ENCODE data around the gene CCNF. TPM values are rescaled to one million over a fixed set of nuclear protein-coding genes. Genes with fewer than 3 reads are reported as not detected.

Gene CCNF
- total RNA-seq, 1 donor = 26.8 TPM

GRCh38 chr16:2420035-2420434, 9.2 kb upstream of the CCNF start:
- peak; percentile 27 for DNase-seq (ENCODE audit: low read depth)
- H3K4me3 ChIP-seq (ENCODE audit: low read depth, low read length) = no peak overlapping the region
- TF ChIP-seq, protein P1, sequence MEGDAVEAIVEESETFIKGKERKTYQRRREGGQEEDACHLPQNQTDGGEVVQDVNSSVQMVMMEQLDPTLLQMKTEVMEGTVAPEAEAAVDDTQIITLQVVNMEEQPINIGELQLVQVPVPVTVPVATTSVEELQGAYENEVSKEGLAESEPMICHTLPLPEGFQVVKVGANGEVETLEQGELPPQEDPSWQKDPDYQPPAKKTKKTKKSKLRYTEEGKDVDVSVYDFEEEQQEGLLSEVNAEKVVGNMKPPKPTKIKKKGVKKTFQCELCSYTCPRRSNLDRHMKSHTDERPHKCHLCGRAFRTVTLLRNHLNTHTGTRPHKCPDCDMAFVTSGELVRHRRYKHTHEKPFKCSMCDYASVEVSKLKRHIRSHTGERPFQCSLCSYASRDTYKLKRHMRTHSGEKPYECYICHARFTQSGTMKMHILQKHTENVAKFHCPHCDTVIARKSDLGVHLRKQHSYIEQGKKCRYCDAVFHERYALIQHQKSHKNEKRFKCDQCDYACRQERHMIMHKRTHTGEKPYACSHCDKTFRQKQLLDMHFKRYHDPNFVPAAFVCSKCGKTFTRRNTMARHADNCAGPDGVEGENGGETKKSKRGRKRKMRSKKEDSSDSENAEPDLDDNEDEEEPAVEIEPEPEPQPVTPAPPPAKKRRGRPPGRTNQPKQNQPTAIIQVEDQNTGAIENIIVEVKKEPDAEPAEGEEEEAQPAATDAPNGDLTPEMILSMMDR (IDR thresholded peaks at IDR 0.05; ENCODE audit: insufficient read depth, low read depth, low read length) = no peak

DNA sequence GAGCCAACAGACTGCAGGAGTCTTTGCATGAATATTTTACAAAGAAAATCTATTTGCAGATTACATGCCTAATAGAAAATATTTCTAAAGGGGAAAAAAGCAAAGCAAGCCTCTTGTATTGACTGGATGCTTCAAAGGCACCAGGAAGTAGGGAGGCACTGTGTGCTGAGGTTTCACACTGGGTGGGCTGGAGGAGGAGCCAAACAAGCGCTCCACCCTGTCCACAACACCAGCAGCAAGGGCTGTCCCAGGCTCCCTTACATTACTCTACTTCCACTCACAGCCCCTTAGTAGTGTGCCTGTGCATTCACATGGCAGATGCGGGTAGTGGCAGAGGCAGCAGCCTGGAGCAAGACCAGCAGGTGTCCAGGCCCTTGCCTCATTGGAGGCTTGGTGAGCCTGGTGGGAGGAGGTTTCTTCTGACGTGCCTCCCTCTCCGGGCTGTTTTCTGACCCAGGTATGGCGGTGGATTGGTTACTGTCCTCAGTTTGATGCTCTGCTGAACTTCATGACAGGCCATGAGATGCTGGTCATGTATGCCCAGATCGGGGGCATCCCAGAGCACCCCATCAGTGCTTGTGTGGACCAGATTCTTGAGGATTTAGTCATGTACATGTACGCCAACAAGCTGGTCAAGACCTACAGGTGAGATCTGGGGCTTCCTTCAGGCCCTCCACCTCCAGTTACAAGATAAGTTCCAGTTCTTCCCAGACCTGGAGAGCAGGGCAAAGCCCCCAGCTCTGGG, 7.0 kb upstream of the CCNF start:
- TF ChIP-seq, protein P1 (IDR thresholded peaks at IDR 0.05; ENCODE audit: insufficient read depth, low read depth, low read length) = no peak
- no peak for DNase-seq (ENCODE audit: low read depth)
- no peak overlapping the region for H3K4me3 ChIP-seq (ENCODE audit: low read depth, low read length)

DNA sequence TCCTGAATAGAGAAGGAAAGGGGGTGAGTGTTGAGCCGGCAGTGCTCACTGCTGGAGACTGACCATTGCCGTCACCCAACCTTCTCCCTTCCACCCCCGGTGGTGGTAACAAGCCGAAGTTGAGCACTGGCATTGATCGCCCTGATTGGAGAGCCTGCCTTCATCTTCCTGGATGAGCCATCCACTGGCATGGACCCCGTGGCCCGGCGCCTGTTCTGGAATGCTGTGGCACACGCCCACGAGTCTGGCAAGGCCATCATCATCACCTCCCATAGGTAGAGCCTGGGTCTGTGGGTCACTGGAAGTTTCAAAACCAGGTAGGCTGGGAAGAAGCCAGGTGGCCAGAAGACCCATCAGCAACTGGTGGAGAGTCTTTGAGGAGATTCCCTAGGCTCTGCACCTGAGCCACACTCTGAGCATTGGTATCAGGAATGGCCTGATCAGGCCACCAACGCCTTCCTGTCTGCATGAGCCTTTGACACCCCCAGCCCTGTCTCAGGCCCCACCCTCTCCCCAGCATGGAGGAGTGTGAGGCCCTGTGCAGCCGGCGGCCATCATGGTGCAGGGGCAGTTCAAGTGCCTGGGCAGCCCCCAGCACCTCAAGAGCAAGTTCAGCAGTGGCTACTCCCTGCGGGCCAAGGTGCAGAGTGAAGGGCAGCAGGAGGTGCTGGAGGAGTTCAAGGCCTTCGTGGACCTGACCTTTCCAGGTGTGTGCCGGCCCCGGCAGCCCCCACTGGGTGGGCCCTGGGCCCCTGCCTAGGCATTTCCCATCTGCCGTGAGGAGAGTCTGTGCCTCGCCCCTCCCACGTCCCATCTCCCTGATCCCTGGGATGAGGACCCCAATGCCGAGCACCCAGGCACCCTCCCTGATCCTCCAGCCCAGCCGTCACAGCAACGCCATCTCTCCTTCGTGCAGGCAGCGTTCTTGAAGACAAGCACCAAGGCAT, 4.9 kb upstream of the CCNF start:
- no peak for DNase-seq (ENCODE audit: low read depth)
- TF ChIP-seq, protein P1 (IDR thresholded peaks at IDR 0.05; ENCODE audit: insufficient read depth, low read depth, low read length) = no peak
- H3K4me3 ChIP-seq (ENCODE audit: low read depth, low read length) = no peak overlapping the region

DNA sequence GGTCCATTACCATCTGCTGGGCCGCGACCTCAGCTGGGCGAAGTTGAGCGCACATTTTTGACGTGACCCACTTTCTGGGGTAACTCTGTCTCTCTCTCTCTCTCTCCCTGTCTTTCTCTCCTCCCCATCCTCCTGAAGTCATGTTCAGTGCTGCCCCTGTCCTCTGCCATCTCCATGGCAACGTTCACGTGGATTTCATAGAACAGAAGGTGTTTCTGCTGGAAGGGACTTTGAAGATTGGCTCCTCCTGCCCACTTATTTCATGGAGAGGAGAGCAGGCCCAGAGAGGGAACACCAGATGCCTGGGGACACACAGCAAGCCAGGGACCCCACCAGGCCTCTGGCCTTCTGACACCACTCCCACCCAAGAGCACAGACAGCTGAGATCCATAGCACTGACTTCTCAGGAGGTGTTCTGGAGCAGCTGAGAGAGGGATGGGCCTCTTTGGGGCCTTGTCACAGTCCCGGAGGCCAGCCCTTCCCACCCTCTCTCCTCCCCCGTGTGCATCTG, 4.2 kb upstream of the CCNF start:
- DNase-seq (ENCODE audit: low read depth) = no peak
- H3K4me3 ChIP-seq (ENCODE audit: low read depth, low read length) = no peak overlapping the region
- TF ChIP-seq, protein P1 (IDR thresholded peaks at IDR 0.05; ENCODE audit: insufficient read depth, low read depth, low read length) = no peak

DNA sequence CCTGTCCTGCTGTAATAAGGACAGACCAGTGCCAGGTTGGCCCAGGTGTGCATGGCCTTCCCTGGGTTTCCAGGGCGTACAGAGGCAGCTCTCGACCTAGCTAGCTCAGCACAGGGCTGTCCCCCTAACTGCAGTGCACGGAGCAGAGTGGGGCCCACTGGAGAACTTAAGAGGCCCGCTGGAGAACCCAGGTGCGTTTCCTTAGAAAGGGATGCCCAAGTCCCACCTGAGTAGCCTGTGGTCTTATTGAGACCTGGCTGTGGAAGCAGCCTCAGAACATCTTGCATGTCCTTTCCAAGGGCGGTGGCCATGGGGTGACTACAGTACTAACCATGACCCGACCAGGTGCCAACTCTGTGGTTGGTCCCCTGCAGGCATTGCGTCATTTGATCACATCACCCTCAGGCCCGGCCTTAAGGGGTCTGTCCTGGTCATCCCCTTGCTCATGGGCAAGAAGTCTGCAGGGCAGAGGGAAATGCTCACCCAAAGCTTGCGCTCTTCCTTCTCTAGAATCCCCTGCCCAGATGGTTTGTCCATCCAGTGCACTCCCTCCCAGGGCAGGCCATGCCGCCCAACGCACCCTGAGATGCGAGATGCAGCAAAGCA, 3.3 kb upstream of the CCNF start:
- TF ChIP-seq, protein P1 (IDR thresholded peaks at IDR 0.05; ENCODE audit: insufficient read depth, low read depth, low read length) = no peak
- DNase-seq (ENCODE audit: low read depth) = no peak
- H3K4me3 ChIP-seq (ENCODE audit: low read depth, low read length) = no peak overlapping the region

DNA sequence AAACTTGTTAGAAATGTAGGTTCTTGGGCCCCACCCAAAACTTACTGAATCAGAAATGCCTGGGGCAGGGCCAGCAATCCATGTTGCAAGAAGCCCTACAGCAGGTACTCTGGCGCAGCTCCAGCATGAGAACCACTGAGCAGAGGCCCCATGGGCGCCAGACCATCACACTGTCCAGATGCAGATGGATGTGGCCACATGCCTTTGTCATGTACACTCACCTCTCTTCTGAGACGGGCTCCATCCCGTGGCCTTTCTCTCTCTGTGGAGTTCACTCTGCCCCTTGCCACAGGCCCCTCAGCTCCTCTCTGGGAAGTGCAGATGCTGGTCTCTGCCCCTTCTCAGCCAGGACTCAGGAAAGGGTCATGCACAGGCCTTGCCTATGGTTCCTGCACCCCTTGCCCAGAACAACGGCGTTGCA, 2.3 kb upstream of the CCNF start:
- TF ChIP-seq, protein P1 (IDR thresholded peaks at IDR 0.05; ENCODE audit: insufficient read depth, low read depth, low read length) = no peak
- no peak for DNase-seq (ENCODE audit: low read depth)
- no peak overlapping the region for H3K4me3 ChIP-seq (ENCODE audit: low read depth, low read length)
